ENCODE data around the gene OXSR1. TPM values are rescaled to one million over a fixed set of nuclear protein-coding genes. Genes with fewer than 3 reads are reported as not detected.
A peak's percentile ranks its signal among the peaks of the same experiment; 100 is the strongest.

Gene OXSR1
- 10 to 100 TPM; 28.8 to 48.2 (median 37.6) TPM for total RNA-seq

GRCh38 chr3:38164952-38165721 is at the start of gene OXSR1:
OXSR1 (plus strand) TSS chr3:38165537; CDS start chr3:38165877, 340 bp downstream.
- 0 to 1% methylated on average over 16 to 19 of the region's 57 CpGs for WGBS, 2 donors
- Histone ChIP-seq H3K27ac (peak within 1 kb of the TSS; percentile 93 to 99 (median 98)), H3K4me3 (peak within 1 kb of the TSS; percentile 73 to 100 (median 86)), H3K4me1 (peaks cover 9 to 38% (median 20%) of the 10 kb centered on the region in 3 donors), H3K27me3 (no peaks in the 10 kb centered on the region), H3K36me3 (no peaks in the 10 kb centered on the region), H3K9me3 (no peaks in the 10 kb centered on the region)
- intact Hi-C loops (cut with DNase I) = no loop called here
- TF ChIP-seq CTCF (IDR thresholded peaks at IDR 0.05) = no peak
- peak in 3 of 4 donors; percentile 81 to 96 (median 89) for TF ChIP-seq POLR2A (IDR thresholded peaks at IDR 0.05)
- peak; percentile 97 for DNase-seq

GRCh38 chr3:38115645-38116427 is 49.5 kb upstream of the OXSR1 start:
- Histone ChIP-seq H3K36me3 (peaks cover 4 to 14% (median 7%) of the 10 kb centered on the region in 3 donors), H3K9me3 (no peaks in the 10 kb centered on the region), H3K4me1 (peaks cover 0 to 8% (median 0%) of the 10 kb centered on the region in 3 donors), H3K27me3 (no peaks in the 10 kb centered on the region), H3K27ac (no peak overlapping the region), H3K4me3 (no peak overlapping the region)
- WGBS, 2 donors = 58% methylated on average over 8 to 9 of the region's 9 CpGs
- DNase-seq = no peak
- intact Hi-C loops (cut with DNase I) = loop anchor here (10.0 kb wide), 2 partner anchors 71 to 359 kb away; no protein-coding TSS in a partner anchor
- TF ChIP-seq CTCF (IDR thresholded peaks at IDR 0.05) = no peak

GRCh38 chr3:38116471-38117162 is 48.7 kb upstream of the OXSR1 start:
- WGBS, 2 donors = 70 to 78% methylated on average over 8 of the region's 12 CpGs
- Histone ChIP-seq H3K27ac (no peak overlapping the region), H3K9me3 (no peaks in the 10 kb centered on the region), H3K36me3 (peaks cover 12 to 22% (median 12%) of the 10 kb centered on the region in 3 donors), H3K4me1 (peaks cover 0 to 1% (median 0%) of the 10 kb centered on the region in 3 donors), H3K27me3 (no peaks in the 10 kb centered on the region), H3K4me3 (no peak overlapping the region)
- intact Hi-C loops (cut with DNase I) = loop anchor here (10.0 kb wide), 2 partner anchors 72 to 358 kb away; no protein-coding TSS in a partner anchor
- TF ChIP-seq POLR2A (IDR thresholded peaks at IDR 0.05) (no peak), CTCF (IDR thresholded peaks at IDR 0.05) (no peak)
- DNase-seq = no peak

GRCh38 chr3:38117163-38117716 is 48.1 kb upstream of the OXSR1 start:
- Histone ChIP-seq H3K4me1 (no peaks in the 10 kb centered on the region), H3K27ac (no peak overlapping the region), H3K9me3 (no peaks in the 10 kb centered on the region), H3K36me3 (peaks cover 18 to 28% (median 18%) of the 10 kb centered on the region in 3 donors), H3K4me3 (no peak overlapping the region), H3K27me3 (no peaks in the 10 kb centered on the region)
- WGBS, 2 donors = 36 to 76% methylated on average over 6 of the region's 10 CpGs
- TF ChIP-seq CTCF (IDR thresholded peaks at IDR 0.05) (no peak), POLR2A (IDR thresholded peaks at IDR 0.05) (no peak)
- intact Hi-C loops (cut with DNase I) = loop anchor here (10.0 kb wide), 2 partner anchors 72 to 358 kb away; no protein-coding TSS in a partner anchor
- DNase-seq = no peak

Measured in esophagus squamous epithelium (tissue), 5 donors.